ENCODE data around the gene PPP1R1C.

DNA sequence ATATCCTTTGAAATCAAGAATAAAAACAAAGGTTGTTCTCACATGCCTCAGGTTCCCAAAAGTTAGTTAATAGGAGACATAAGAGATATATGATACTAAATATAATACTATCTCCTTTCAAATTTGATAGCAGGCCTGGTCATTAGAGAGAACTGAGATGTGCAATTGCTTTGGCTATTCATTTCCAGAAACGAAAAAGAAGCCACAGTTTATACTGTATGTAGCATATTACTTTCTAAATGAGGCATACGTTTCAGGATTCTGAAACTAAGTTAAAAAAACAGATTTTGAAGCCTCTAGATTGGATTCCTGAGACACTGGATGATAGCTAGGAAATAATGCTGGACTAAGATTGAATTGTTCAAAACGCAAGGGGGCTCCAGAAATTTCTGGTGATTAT, 7.1 kb downstream of the PPP1R1C start:
- TF ChIP-seq, protein P1, sequence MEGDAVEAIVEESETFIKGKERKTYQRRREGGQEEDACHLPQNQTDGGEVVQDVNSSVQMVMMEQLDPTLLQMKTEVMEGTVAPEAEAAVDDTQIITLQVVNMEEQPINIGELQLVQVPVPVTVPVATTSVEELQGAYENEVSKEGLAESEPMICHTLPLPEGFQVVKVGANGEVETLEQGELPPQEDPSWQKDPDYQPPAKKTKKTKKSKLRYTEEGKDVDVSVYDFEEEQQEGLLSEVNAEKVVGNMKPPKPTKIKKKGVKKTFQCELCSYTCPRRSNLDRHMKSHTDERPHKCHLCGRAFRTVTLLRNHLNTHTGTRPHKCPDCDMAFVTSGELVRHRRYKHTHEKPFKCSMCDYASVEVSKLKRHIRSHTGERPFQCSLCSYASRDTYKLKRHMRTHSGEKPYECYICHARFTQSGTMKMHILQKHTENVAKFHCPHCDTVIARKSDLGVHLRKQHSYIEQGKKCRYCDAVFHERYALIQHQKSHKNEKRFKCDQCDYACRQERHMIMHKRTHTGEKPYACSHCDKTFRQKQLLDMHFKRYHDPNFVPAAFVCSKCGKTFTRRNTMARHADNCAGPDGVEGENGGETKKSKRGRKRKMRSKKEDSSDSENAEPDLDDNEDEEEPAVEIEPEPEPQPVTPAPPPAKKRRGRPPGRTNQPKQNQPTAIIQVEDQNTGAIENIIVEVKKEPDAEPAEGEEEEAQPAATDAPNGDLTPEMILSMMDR (IDR thresholded peaks at IDR 0.05): no peak
- no peak for TF ChIP-seq ZFX (IDR thresholded peaks at IDR 0.05; ENCODE audit: borderline replicate concordance)
